ENCODE measurements around the gene CCDC195. TPM values are rescaled to one million over a fixed set of nuclear protein-coding genes. Genes with fewer than 3 reads are reported as not detected.

Gene CCDC195
- total RNA-seq, 1 donor from 2014 or later, result not detected

DNA sequence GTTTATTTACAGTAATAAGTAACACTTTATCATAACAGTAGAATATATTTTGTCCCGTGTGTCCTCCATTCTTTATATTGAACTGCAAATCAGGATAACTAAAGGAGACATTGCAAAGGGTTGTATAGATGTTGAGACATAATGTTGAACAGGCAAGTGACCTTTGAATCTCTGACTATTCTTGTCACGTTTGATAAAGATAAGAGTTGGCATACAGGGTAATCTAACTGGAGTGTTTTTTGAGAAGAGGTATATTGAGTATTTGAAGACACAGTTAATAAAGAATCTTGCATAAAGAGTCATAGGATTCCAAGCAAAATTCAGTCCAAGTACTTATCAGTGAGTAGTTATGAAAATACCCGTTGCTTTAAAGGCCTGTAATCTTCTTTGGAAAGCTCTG lies 21.7 kb downstream of the CCDC195 start:
- Mint-ChIP-seq H3K27ac (no peak overlapping the region), H3K36me3 (ENCODE audit: insufficient read depth) (no peaks in the 10 kb centered on the region), H3K9me3 (ENCODE audit: low read depth) (peaks cover 4% of the 10 kb centered on the region), H3K4me1 (ENCODE audit: low read depth) (no peaks in the 10 kb centered on the region), H3K27me3 (no peaks in the 10 kb centered on the region), H3K4me3 (ENCODE audit: low read depth) (no peak overlapping the region)
- DNase-seq (ENCODE audit: low spot score, unreplicated experiment), result no peak
- TF ChIP-seq, protein P1, sequence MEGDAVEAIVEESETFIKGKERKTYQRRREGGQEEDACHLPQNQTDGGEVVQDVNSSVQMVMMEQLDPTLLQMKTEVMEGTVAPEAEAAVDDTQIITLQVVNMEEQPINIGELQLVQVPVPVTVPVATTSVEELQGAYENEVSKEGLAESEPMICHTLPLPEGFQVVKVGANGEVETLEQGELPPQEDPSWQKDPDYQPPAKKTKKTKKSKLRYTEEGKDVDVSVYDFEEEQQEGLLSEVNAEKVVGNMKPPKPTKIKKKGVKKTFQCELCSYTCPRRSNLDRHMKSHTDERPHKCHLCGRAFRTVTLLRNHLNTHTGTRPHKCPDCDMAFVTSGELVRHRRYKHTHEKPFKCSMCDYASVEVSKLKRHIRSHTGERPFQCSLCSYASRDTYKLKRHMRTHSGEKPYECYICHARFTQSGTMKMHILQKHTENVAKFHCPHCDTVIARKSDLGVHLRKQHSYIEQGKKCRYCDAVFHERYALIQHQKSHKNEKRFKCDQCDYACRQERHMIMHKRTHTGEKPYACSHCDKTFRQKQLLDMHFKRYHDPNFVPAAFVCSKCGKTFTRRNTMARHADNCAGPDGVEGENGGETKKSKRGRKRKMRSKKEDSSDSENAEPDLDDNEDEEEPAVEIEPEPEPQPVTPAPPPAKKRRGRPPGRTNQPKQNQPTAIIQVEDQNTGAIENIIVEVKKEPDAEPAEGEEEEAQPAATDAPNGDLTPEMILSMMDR (IDR thresholded peaks at IDR 0.05; ENCODE audit: unreplicated experiment), result no peak

DNA sequence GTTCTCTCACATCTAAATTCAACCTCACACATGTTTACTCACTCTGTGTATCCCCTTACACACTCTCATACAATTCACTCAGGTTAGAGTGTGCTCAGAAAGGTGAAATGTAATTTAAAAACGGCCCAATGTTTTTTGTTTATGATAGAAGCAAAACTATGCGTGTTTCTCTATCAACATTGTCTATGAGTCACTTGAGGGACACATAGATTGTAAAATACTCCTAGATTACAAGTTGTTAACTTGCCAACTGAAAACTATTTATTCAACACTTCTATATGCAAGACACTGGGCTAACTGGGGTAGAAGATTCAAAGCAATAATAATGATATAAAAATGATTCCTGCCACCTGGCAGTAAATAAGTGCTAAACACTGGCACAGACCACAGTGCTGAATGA lies 24.6 kb downstream of the CCDC195 start:
- TF ChIP-seq, protein P1 (IDR thresholded peaks at IDR 0.05; ENCODE audit: unreplicated experiment), result no peak
- H3K4me1 Mint-ChIP-seq (ENCODE audit: low read depth), result no peaks in the 10 kb centered on the region
- no peaks in the 10 kb centered on the region for H3K27me3 Mint-ChIP-seq
- DNase-seq (ENCODE audit: low spot score, unreplicated experiment), result no peak
- H3K36me3 Mint-ChIP-seq (ENCODE audit: insufficient read depth), result no peaks in the 10 kb centered on the region
- peaks cover 4% of the 10 kb centered on the region for H3K9me3 Mint-ChIP-seq (ENCODE audit: low read depth)
- H3K4me3 Mint-ChIP-seq (ENCODE audit: low read depth), result no peak overlapping the region
- no peak overlapping the region for H3K27ac Mint-ChIP-seq

DNA sequence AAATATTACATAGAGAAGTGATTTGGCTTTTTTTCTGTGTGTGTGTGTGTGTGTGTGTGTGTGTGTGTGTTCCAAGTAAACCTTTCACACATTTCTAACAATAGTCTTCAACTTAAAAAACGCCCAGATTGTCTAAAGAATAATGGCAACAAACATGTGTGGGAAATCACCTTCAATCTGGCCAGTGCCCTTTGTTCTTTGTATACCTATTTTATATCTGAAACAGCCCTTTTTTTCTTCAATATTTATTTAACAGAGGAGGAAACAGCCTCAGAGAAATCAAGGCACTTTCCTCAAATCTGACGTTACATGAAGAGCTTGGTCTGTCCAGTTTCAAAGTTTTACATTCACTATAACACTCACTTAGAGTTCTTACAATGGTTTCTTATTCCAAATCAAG lies 25.3 kb downstream of the CCDC195 start:
- TF ChIP-seq, protein P1 (IDR thresholded peaks at IDR 0.05; ENCODE audit: unreplicated experiment), result no peak
- Mint-ChIP-seq H3K9me3 (ENCODE audit: low read depth) (peaks cover 4% of the 10 kb centered on the region), H3K36me3 (ENCODE audit: insufficient read depth) (no peaks in the 10 kb centered on the region), H3K4me1 (ENCODE audit: low read depth) (no peaks in the 10 kb centered on the region), H3K27ac (no peak overlapping the region), H3K27me3 (no peaks in the 10 kb centered on the region), H3K4me3 (ENCODE audit: low read depth) (no peak overlapping the region)
- DNase-seq (ENCODE audit: low spot score, unreplicated experiment), result no peak

DNA sequence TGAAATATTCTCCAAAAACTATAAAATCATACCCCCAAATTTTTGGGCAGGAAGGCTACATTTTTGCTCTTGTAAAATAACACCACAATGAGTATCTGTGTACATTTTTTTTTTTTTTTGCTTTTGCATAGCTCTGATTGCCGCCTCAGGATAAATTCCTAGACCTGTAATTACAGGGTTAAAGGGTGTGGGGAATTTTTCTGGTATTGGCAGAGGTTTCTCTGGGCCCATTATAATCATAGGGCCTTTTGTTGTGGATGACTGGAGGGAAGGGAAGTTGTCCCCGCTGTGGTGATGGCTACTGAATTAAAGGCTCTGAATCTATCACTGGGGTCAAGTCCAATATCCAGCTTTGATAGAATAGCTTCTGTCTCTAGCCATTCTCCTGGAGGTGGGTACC lies 26.6 kb downstream of the CCDC195 start:
- Mint-ChIP-seq H3K36me3 (ENCODE audit: insufficient read depth) (no peaks in the 10 kb centered on the region), H3K4me1 (ENCODE audit: low read depth) (no peaks in the 10 kb centered on the region), H3K4me3 (ENCODE audit: low read depth) (no peak overlapping the region), H3K9me3 (ENCODE audit: low read depth) (peaks cover 4% of the 10 kb centered on the region), H3K27ac (no peak overlapping the region), H3K27me3 (no peaks in the 10 kb centered on the region)
- DNase-seq (ENCODE audit: low spot score, unreplicated experiment), result no peak
- TF ChIP-seq, protein P1 (IDR thresholded peaks at IDR 0.05; ENCODE audit: unreplicated experiment), result no peak

DNA sequence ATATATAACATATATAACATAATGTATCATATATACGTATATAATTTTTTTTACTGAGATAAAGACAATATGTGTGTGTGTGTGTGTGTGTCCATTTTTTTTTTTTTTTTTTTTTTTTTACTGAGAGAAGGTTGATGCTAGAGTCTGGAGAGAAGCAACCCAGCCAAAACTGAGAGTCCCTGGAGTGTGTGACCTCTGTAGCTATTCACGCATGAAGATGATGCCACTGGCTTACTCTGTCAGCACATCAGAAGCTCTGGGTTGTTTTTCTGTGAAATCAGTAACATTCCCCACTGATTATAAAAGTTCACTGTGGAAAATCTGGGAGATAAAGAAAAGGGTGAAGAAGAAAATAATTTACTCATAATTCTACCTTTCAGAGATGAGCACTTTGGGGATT lies 27.2 kb downstream of the CCDC195 start:
- no peak overlapping the region for H3K4me3 Mint-ChIP-seq (ENCODE audit: low read depth)
- H3K27ac Mint-ChIP-seq, result no peak overlapping the region
- TF ChIP-seq, protein P1 (IDR thresholded peaks at IDR 0.05; ENCODE audit: unreplicated experiment), result no peak
- no peaks in the 10 kb centered on the region for H3K9me3 Mint-ChIP-seq (ENCODE audit: low read depth)
- no peak for DNase-seq (ENCODE audit: low spot score, unreplicated experiment)
- no peaks in the 10 kb centered on the region for H3K27me3 Mint-ChIP-seq
- H3K36me3 Mint-ChIP-seq (ENCODE audit: insufficient read depth), result no peaks in the 10 kb centered on the region
- H3K4me1 Mint-ChIP-seq (ENCODE audit: low read depth), result no peaks in the 10 kb centered on the region
